Measurements from ENCODE around the gene ULK4.
"Not testable (repeated sequence)": the region's sequence is repeated elsewhere in the genome, so short reads cannot be mapped to it uniquely, and the experiment has no call there.

ULK4 gene

DNA sequence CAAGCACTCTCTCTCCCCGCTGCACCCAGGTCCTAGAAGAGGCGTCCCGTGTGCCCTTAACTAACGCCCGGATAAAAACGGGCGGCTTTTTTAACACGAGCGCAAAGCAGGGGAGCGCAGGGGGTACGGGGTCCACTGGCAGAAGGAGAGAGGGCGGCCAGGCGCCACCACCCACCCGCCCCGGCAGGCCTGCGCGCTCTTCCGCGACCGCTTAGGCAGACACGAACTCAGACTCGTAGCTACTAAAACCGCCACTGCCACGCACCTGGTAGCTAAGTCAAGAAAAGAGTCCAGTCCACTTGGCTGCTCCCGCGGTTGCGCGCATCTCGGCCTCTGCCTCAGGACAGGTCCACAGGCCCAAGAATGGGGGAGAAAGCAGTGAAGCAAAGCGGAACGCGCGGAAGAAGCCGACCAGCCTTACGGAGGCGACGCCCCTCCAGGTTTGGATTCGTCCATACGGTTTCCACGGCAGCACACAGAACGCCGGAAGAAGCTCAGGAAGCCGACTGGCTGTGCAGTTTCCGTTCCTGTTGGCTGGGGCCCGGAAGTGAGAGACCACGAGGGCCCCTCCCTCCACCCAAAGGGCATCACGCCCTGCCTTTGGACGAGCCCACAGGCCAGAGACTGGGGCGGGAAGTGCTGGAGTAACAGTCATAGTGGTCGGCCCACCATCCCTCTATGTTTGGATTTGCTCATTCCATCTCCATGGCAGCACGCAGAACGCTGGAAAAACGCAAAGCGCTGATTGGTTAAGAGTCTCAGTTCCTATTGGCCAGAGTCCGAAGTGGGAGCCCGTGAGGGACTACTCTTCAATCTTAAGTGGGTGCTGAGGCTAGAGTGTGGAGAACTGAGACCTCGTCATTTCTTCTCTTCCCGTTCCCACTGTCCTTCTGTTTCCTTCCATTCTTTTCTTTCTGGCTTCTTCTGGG is at the start of gene ULK4:
Gene ULK4 (minus strand): TSS at position 353 of the 929 bp plus-strand sequence. CDS start 7,344 bp downstream, outside the sequence.
- DNase-seq, result peak; percentile 99
- in situ Hi-C loops (cut with HindIII; ENCODE audit: low pct_ligation_motif_present, low pct_unique_long_range_greater_than_20kb, low sequenced_read_pairs), result no loop called here

DNA sequence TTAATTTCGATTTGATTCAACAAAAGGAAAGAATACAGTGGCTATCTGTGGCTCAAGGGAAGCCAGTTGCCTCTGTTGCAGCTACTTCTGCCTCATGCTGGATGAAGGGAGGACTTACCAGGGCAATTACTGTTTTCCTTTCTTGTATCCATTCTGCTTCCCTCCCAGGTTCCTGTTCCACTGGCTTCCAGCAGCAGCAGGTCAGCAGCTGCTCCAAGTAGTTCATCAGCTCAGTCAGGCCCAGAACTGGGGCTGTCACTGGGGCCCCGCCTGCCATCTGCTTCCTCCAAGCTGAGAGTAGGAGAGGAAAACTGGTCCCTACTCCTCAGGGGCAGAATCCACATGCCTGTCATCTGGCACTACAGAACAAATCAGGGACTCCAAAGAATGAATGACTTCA is 48.6 kb upstream of the ULK4 start:
- DNase-seq, result no peak
- in situ Hi-C loops (cut with HindIII; ENCODE audit: low pct_ligation_motif_present, low pct_unique_long_range_greater_than_20kb, low sequenced_read_pairs), result no loop called here

DNA sequence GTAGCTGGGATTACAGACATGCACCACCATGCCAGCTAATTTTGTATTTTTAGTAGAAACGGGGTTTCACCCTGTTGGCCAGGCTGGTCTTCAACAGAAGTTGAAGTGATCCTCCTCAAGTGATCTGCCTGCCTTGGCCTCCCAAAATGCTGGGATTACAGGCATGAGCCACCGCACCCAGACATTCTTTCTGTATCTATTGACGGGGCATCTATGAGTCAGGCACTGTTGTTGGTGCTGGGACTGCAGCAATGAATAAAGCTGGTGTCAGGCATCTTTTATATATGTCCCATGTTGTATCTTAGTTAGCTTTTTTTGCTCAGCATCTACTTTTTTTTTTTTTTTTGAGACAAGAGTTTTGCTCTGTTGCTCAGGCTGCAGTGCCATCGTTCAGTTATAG is 47.6 kb upstream of the ULK4 start:
- no peak for DNase-seq
- in situ Hi-C loops (cut with HindIII; ENCODE audit: low pct_ligation_motif_present, low pct_unique_long_range_greater_than_20kb, low sequenced_read_pairs), result no loop called here

DNA sequence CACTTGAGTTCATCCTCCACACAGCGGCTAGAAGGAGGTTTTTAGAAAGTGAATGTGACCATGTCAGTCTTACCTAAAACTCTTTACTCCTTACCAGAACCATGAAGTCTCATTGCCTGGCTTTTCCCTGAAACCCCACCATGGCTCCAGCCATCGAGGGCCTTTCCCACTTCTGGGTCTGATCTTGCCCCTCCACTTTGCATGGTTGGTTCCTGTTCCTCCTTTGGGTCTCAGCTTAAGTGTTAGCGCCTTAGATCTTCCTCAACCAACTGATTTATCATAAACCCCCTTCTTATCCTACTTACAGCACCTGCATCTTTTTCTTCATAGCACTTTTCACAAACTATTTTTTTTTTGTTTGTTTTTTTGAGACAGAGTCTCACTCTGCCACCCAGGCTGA is 45.9 kb upstream of the ULK4 start:
- in situ Hi-C loops (cut with HindIII; ENCODE audit: low pct_ligation_motif_present, low pct_unique_long_range_greater_than_20kb, low sequenced_read_pairs), result no loop called here
- no peak for DNase-seq

DNA sequence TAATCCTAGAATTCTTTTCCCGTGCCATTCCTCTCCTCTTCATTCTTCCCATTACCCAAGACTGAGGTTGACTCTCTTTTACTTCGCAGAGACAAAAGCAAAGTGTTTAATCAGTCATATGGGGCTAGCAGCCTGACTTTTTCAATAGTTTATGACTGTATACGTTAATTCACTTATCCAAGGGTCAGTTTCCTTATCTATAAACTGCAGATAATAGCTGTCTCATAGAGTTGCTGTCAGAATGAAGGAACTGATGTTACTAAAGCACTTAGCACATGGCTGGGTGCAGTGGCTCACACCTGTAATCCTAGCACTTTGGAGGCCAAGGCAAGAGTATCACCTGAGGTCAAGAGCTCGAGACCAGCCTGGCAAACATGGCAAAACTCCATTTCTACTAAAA is 43.5 kb upstream of the ULK4 start:
- no peak for DNase-seq
- in situ Hi-C loops (cut with HindIII; ENCODE audit: low pct_ligation_motif_present, low pct_unique_long_range_greater_than_20kb, low sequenced_read_pairs), result no loop called here

DNA sequence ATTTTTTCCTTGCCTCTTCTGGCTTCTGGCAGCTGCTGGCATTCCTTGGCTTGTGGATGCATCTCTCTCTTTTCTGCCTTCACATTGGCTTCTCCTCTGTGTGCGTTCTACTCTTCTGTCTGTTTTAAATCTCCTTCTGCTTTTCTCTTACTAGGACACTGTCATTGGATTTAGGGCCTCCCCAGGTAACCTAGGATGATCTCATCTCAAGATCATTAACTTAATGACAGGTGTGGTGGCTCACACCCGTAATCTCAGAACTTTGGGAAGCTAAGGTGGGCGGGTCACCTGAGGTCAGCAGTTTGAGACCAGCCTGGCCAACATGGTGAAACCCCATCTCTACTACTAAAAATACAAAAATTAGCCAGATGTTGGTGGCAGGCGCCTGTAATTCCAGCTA is 40.9 kb upstream of the ULK4 start:
- DNase-seq, result no peak
- in situ Hi-C loops (cut with HindIII; ENCODE audit: low pct_ligation_motif_present, low pct_unique_long_range_greater_than_20kb, low sequenced_read_pairs), result no loop called here

DNA sequence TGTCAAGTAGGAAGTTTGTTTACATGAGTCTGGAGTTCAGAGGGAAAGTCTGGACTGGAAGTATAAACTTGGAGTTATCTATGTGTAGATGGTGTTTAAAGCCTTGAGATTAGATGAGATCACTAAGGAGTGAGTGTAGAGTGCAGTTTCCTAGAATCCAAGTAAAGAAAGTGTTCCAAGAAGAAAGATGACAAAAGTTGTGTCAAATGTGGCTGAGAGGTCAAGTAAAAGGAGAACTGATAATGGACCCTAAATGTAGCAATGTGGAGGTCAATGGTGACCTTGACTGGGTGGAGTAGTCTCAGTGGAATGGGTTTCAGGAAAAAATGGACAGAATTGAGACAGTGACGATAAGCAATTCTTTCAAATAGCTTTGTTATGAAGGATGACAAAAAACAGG is 39.9 kb upstream of the ULK4 start:
- in situ Hi-C loops (cut with HindIII; ENCODE audit: low pct_ligation_motif_present, low pct_unique_long_range_greater_than_20kb, low sequenced_read_pairs), result no loop called here
- no peak for DNase-seq

DNA sequence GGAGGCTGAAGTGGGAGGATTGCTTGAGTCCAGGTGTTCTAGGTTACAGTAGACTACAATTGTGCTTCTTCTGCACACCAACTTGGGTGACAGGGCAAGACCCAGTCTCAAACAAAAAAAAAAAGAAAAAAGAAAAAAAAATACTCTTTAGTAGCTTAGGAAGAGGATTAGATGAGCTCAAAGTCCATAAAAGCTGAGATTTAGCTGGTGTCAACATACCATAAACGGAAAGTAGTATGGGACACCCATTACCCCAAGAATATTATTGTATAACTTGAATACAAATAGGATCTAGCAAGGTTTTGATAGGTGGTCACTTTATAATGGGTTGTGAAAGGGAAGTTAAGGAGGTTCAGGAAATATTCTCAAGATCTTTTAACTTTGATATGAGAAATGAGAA is 38.0 kb upstream of the ULK4 start:
- in situ Hi-C loops (cut with HindIII; ENCODE audit: low pct_ligation_motif_present, low pct_unique_long_range_greater_than_20kb, low sequenced_read_pairs), result no loop called here
- DNase-seq, result no peak

DNA sequence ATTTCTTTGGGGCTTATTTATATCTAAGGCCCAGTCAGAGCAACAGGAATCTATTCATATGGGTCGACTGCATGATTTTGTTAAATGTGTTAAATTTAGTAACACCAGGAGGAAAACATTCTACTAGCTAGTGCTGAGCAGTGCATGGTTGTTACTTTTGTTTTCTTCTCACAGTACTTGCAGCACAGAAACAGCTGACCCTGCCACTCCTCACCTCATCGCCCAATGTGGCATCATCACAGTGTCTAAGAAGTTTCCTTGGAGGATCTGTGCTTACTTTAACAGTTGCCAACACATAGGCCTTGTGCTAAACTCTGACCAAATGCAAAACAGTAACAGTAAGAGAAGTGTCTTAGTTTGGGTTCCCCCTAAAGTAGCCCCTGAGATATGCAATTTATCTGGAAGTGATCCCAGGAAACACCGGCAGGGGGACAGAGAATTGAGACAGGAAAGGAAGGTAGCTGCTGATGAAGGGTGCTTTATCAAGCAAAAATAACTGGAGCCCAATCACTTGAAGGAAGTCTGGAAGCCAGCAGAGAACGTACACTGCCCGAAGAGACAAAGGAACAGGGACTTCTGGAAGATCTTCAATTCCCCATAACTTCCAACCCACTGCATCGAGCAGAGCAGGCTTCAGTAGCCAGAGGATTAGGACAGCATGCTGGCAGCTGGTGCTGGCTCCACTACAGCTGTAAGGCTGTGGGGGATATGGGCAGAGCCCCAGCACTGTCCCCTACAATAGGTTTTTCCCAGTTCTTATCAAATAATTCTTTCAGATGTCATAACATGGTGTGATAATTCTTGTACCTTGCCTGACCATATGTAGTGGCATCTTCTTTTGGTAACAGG is 36.0 kb upstream of the ULK4 start:
- in situ Hi-C loops (cut with HindIII; ENCODE audit: low pct_ligation_motif_present, low pct_unique_long_range_greater_than_20kb, low sequenced_read_pairs), result no loop called here
- DNase-seq, result no peak

DNA sequence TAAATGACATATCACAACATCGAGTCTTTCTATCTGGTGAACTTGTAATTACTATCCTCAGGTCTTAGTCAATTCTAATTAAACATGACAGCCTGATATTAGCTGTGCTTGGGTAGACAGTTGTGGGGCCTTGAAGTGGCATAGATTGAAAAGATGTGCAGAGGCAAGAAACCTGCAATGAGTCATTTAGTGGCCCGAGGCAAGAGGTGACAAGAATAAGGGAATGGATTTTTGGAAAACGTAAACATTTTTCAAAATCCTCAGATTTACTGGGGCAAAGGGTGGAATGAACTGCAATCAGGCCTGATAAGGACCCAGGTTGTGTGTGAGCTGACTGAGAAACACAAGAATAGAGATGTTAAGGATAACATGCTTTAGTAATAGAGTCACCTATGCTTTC is 29.5 kb upstream of the ULK4 start:
- in situ Hi-C loops (cut with HindIII; ENCODE audit: low pct_ligation_motif_present, low pct_unique_long_range_greater_than_20kb, low sequenced_read_pairs), result no loop called here
- no peak for DNase-seq

DNA sequence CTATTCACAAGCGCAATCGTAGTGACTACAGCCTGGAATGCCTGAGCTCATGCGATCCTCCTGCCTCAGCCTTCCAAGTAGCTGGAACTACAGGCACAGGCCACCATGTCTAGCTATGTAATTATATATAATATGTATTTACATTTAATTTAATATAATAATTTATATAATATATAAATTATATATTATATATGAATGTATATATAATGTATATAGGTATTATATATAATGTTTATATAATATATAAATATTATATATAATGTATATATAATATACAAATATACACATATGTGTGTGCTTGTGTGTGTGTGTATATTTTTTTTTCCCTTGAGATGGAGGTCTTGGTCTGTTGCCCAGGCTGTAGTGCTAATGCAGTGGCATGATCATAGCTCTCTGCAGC is 27.6 kb upstream of the ULK4 start:
- DNase-seq, result no peak

DNA sequence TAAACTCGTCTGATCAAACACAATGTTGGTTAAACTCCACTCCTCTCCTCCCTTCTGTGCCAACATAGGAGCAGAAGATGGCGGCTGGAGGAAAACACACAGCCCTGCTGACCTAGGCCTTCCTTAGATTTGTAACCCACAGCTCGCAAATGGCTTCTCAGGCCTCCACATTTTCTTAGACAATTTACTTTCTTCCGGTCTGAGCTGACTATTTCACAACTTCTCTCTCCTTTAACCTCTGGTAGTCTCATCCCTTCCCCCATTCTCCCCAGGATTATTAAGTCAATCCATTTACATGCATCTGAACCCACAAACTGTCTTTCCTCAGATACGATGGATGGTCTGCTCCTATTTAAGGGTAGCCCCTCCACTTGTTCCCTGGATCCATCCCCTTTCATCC is 25.7 kb upstream of the ULK4 start:
- no peak for DNase-seq

More for the DNA sequence above, 27.6 kb upstream of the ULK4 start:
- in situ Hi-C loops (cut with HindIII; ENCODE audit: low pct_ligation_motif_present, low pct_unique_long_range_greater_than_20kb, low sequenced_read_pairs), result no loop called here

DNA sequence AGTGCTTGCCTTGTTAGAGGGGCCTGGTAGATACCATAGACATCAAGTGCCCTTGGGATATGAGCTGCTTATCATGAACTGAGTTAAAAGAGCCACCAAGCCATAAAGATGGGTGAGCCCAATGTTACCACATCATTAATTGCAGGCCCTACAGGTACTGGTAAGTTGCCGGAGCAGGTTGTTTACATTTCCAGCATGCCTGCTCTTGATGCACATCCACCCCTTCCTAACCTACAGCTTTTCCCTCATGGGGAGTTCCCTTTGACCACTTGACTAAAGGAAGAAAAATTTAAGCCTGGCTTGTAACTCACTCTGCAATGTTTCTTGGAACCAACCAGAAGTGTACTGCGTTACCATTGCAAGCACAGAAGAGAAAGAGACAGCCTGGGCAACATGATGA is 24.7 kb upstream of the ULK4 start:
- DNase-seq, result no peak
- in situ Hi-C loops (cut with HindIII; ENCODE audit: low pct_ligation_motif_present, low pct_unique_long_range_greater_than_20kb, low sequenced_read_pairs), result no loop called here

More for the DNA sequence above, 25.7 kb upstream of the ULK4 start:
- in situ Hi-C loops (cut with HindIII; ENCODE audit: low pct_ligation_motif_present, low pct_unique_long_range_greater_than_20kb, low sequenced_read_pairs), result no loop called here

DNA sequence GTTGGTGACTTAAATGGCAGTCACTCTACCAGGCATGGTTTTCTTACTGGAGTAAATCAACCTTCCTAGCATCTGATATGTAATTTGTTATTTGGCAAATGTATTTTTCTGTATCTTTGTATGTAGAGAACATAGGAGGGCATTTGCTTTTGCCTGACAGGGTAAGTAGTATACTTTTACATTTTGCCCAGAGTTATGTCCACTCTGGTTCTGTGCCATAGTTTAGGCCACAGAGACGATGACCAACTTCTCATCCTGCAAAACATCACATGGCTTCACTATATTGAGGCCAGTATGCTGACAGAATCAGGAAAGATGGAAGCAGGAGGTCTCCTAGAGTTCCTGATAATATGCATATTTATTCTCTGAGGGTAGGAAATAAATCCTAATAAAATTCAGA is 23.1 kb upstream of the ULK4 start:
- DNase-seq, result no peak
- in situ Hi-C loops (cut with HindIII; ENCODE audit: low pct_ligation_motif_present, low pct_unique_long_range_greater_than_20kb, low sequenced_read_pairs), result no loop called here

DNA sequence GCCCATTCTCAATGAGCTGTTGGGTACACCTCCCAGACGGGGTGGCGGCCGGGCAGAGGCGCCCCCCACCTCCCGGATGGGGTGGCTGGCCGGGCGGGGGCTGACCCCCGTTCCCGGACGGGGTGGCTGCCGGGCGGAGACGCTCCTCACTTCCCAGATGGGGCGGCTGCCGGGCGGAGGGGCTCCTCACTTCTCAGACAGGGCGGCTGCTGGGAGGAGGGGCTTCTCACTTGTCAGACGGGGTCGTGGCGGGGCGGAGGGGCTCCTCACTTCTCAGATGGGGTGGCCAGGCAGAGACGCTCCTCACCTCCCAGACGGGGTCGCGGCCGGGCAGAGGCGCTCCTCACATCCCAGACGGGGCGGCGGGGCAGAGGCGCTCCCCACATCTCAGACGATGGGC is 21.2 kb upstream of the ULK4 start:
- DNase-seq; in situ Hi-C loops (cut with HindIII; ENCODE audit: low pct_ligation_motif_present, low pct_unique_long_range_greater_than_20kb, low sequenced_read_pairs): not testable (repeated sequence)

DNA sequence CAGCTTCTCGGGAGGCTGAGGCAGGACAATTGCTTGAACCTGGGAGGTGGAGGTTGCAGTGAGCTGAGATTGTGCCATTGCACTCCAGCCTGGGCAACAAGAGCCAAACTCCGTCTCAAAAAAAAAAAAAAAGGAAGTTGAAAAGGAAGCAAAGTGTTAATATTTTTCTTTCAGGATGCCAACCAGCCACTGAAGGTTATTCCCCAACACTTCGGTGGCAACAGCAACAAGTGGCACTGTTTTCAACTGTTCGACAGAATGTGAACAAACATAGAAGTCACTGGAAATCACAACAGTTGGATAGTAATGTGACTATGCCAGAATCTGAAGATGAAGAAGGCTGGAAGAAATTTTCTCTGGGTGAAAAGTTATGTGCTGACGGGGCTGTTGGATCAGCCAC is 15.5 kb upstream of the ULK4 start:
- in situ Hi-C loops (cut with HindIII; ENCODE audit: low pct_ligation_motif_present, low pct_unique_long_range_greater_than_20kb, low sequenced_read_pairs); DNase-seq: not testable (repeated sequence)

DNA sequence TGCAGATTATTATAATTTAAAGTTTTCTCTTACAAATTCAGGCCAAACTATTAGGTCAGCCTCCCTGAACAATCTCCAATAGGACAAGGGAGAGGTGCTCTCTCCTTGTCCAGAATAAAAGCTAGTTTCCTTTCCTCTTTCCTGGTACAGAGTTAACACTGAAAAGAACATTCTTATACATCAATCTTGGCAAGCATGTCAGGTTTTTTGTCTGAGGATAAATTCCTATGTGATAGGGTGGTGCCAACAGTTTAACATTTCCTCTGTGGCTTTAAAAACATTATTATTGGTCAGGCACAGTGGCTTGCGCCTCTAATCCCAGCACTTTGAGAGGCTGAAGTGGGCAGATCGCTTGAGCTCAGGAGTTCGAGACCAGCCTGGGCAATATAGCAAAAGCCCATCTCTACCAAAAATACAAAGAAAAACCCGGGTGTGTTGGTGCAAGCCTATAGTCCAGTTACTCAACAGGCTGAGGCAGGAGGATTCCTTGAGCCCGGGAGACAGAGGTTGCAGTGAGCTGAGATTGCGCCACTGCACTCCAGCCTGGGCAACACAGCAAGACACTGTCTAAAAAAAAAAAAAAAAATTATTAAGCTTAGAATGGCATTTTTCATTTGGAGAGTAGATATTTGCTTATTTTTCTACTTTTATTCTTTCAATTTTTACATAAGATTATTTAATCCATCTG is 13.7 kb upstream of the ULK4 start:
- in situ Hi-C loops (cut with HindIII; ENCODE audit: low pct_ligation_motif_present, low pct_unique_long_range_greater_than_20kb, low sequenced_read_pairs), result no loop called here
- DNase-seq, result no peak

DNA sequence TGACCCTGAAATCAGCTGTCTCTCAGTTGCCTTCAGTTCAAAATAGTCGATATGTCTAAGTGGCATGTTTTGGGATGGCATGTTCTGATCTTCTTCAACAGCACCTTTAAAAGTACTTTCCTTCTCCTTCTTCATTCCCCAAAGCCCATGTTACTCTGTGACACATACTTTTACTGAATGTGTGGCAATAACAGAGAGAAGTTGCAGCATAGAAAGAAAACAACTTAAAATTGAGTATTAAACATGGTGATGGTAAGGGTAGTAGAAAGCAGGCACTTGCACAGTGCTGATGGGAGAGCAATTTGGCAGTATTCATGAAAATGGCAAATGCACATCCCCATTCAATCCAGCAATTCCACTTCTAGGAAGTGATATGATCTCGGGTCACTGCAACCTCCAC is 12.3 kb upstream of the ULK4 start:
- no peak for DNase-seq
- in situ Hi-C loops (cut with HindIII; ENCODE audit: low pct_ligation_motif_present, low pct_unique_long_range_greater_than_20kb, low sequenced_read_pairs), result no loop called here

DNA sequence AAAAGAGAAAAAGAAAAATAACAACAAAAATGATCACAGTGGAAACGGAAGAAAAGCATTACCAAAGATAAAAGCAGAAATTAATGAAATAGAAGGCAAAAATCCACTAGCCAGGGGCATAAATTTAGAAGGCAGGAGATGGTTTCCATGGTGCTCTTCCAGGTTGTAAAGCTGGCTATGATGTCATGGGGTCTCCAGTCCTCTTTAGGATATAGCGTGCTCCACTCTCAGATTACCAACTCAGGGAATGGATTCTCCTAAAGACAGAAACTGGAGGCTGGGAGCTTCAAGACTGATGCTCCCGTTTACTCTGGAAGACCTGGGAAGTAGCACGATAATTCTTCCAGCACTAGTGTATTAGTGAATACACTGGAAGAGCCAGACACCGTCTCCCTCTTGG is 10.9 kb upstream of the ULK4 start:
- no peak for DNase-seq
- in situ Hi-C loops (cut with HindIII; ENCODE audit: low pct_ligation_motif_present, low pct_unique_long_range_greater_than_20kb, low sequenced_read_pairs), result no loop called here

All from ACHN (cell line).